GM12878 (cell line): ENCODE measurements around the gene ANO10. TPM values are rescaled to one million over a fixed set of nuclear protein-coding genes. Genes with fewer than 3 reads are reported as not detected.

Experiments
- ATAC-seq: fragments of 200-7000 bp; cut with Tn5 transposase; 3 replicates; pipeline ENCODE4 v1.9.1; 2020; ENCODE audit warnings: mild to moderate bottlenecking, moderate library complexity
- BruUV-seq: library from RNA; stranded (reverse); fragments of 400-500 nt; replicated peaks from 2 replicates; lab custom pipeline; 2021; lab: Mats Ljungman, UMichigan
- CTCF ChIA-PET: fragments of 300-600 bp; sonication (Branson Sonifier 250); formaldehyde crosslinking; extraction: SDS; loops from one replicate; lab custom pipeline; 2021; ENCODE audit warnings: inconsistent platforms; lab: Yijun Ruan, JAX
- POLR2A ChIA-PET: fragments of 350-600 bp; formaldehyde crosslinking; extraction: SDS; loops from one replicate; lab custom pipeline; 2021; ENCODE audit warnings: inconsistent platforms; lab: Charles Lee
- RAD21 ChIA-PET: fragments of 300-600 bp; sonication (Branson Sonifier 250); formaldehyde crosslinking; loops from one replicate; lab custom pipeline; 2023; ENCODE audit warnings: antibody characterized with exemption; ENCODE audit not compliant: unreplicated experiment; lab: Charles Lee
- SMC1A ChIA-PET: fragments of 300-600 bp; sonication (Branson Sonifier 250); formaldehyde crosslinking; loops from one replicate; lab custom pipeline; 2023; ENCODE audit not compliant: unreplicated experiment, uncharacterized antibody; lab: Charles Lee
- DNase-seq: peaks from one replicate; pipeline ENCODE4 v3.0.0-alpha.2; 2011; ENCODE audit warnings: low read depth, low spot score
- FAIRE-seq: peaks from 3 replicates; lab custom pipeline; 2011; peaks lifted over from hg19 to GRCh38; lab: Jason Lieb, UNC
- H2AFZ ChIP-seq: 2 replicates; pipeline ENCODE4 v1.6.0; 2011; ENCODE audit warnings: low read depth, low read length, control low read depth; ENCODE audit not compliant: control insufficient read depth
- H3K27ac ChIP-seq: 2 replicates; pipeline ENCODE4 v1.5.1; 2011; ENCODE audit warnings: control low read depth; ENCODE audit not compliant: control insufficient read depth, insufficient read depth
- H3K27me3 ChIP-seq, 2 experiments: replicated peaks in 1 of 2; 2 replicates each; pipeline versions ENCODE4 v1.6.0 to v1.6.1; 2011; ENCODE audit warnings: low read length in 1 of 2; ENCODE audit not compliant: control insufficient read depth in 2 of 2, insufficient read depth in 2 of 2
- H3K36me3 ChIP-seq, 2 experiments: 2 replicates each; pipeline ENCODE4 v1.5.1; 2011; ENCODE audit warnings: low read length in 1 of 2; ENCODE audit not compliant: control insufficient read depth in 2 of 2, insufficient read depth in 2 of 2
- H3K4me1 ChIP-seq: 2 replicates; pipeline ENCODE4 v1.6.1; 2011; ENCODE audit warnings: mild to moderate bottlenecking, low read length, moderate library complexity, mixed read lengths; ENCODE audit not compliant: control insufficient read depth, insufficient read depth
- H3K4me2 ChIP-seq: 2 replicates; pipeline ENCODE4 v1.6.0; 2011; ENCODE audit warnings: control low read depth; ENCODE audit not compliant: control insufficient read depth, insufficient read depth
- H3K4me3 ChIP-seq: fragments of 200-600 bp; sonication (generic); 2 replicates; pipeline ENCODE4 v1.5.1; 2016
- H3K79me2 ChIP-seq: 2 replicates; pipeline ENCODE4 v1.6.0; 2011; ENCODE audit warnings: low read length; ENCODE audit not compliant: control insufficient read depth, insufficient read depth
- H3K9ac ChIP-seq: 2 replicates; pipeline ENCODE4 v1.8.0; 2011; ENCODE audit warnings: low read length, control low read depth, mixed read lengths; ENCODE audit not compliant: control insufficient read depth, insufficient read depth
- H3K9me3 ChIP-seq: replicated peaks from 3 replicates; pipeline ENCODE4 v1.5.1; 2011; ENCODE audit warnings: mild to moderate bottlenecking, low read length; ENCODE audit not compliant: control insufficient read depth, insufficient read depth
- H4K20me1 ChIP-seq: 2 replicates; pipeline ENCODE4 v1.6.0; 2011; ENCODE audit not compliant: control insufficient read depth, insufficient read depth
- ATF2 ChIP-seq: IDR thresholded peaks from 2 replicates; pipeline ENCODE4 v1.6.1; 2012; ENCODE audit warnings: low read length, inconsistent platforms
- DPF2 ChIP-seq: fragments of 450-650 bp; IDR thresholded peaks from 2 replicates; pipeline ENCODE4 v1.6.1; 2017; ENCODE audit warnings: mild to moderate bottlenecking
- MTA2 ChIP-seq: fragments of 450-650 bp; IDR thresholded peaks from 2 replicates; pipeline ENCODE4 v1.6.1; 2016; ENCODE audit warnings: low read depth, mild to moderate bottlenecking, moderate library complexity
- MTA3 ChIP-seq: IDR thresholded peaks from 2 replicates; pipeline ENCODE4 v1.6.1; 2012; ENCODE audit warnings: low read length, inconsistent platforms, borderline replicate concordance
- PAX5 ChIP-seq: IDR thresholded peaks from 2 replicates; pipeline ENCODE4 v1.6.1; 2011; ENCODE audit warnings: low read depth, low read length, borderline replicate concordance
- RB1 ChIP-seq: fragments of 450-650 bp; formaldehyde crosslinking; IDR thresholded peaks from 2 replicates; pipeline ENCODE4 v1.6.1; 2017; ENCODE audit warnings: mild to moderate bottlenecking, borderline replicate concordance
- SPI1 ChIP-seq: IDR thresholded peaks from 2 replicates; pipeline ENCODE4 v1.6.1; 2011; ENCODE audit warnings: low read depth, mild to moderate bottlenecking, low read length, moderate library complexity, borderline replicate concordance; ENCODE audit not compliant: insufficient read depth
- STAT1 ChIP-seq: fragments of 450-650 bp; conservative IDR thresholded peaks from 2 replicates; pipeline ENCODE4 v1.6.1; 2014; ENCODE audit warnings: antibody characterized with exemption, mild to moderate bottlenecking
- ZNF217 ChIP-seq: fragments of 450-650 bp; IDR thresholded peaks from 2 replicates; pipeline ENCODE4 v1.6.1; 2017; ENCODE audit warnings: antibody characterized with exemption, mild to moderate bottlenecking
- WGBS: methylation state at CpG from one replicate; pipeline ENCODE4 v1.1.6; 2016; ENCODE audit warnings: low lambda C conversion rate; ENCODE audit not compliant: insufficient replicate concordance, insufficient coverage; ENCODE audit errors: missing lambda C conversion rate; 5-methylcytosine and 5-hydroxymethylcytosine counted together
- in situ Hi-C: fragments of 300-500 bp; cut with MboI; formaldehyde crosslinking; loops from 9 replicates; pipeline ENCODE4 v1.14.3; 2018; ENCODE audit warnings: mixed read lengths
- intact Hi-C: fragments of 100-400 bp; cut with micrococcal nuclease; formaldehyde crosslinking; loops from one replicate; pipeline ENCODE4 v1.14.2; 2022; ENCODE audit not compliant: unreplicated experiment
- polyA plus RNA-seq, 11 experiments: library from polyadenylated mRNA; depleted of rRNA in 4 of 11; unstranded in 6 of 11; stranded (reverse) in 5 of 11; fragments of >200 nt; fragmentation: Nextera tagmentation in 4 of 11; fragmentation: Illumina TruSeq in 1 of 11; extraction: Ambion mirVana in 4 of 11; extraction: Trizol in 1 of 11; gene quantifications; 1 replicate in 1 of 11; 2 replicates in 10 of 11; pipeline versions ENCODE4 v1.2.1 to v1.2.3, GENCODE V29; 2011 to 2016; ENCODE audit warnings: inconsistent platforms in 2 of 11, missing spikeins in 2 of 11, low read depth in 1 of 11
- total RNA-seq, 4 experiments: library from RNA; depleted of rRNA in 3 of 4; stranded (reverse); fragments of >200 nt in 3 of 4; fragmentation: Illumina TruSeq in 1 of 4; extraction: Trizol in 1 of 4; gene quantifications; 2 replicates each; pipeline versions ENCODE4 v1.2.1 to v1.2.3, GENCODE V29; 2013 to 2021

The ANO10 gene
- total and polyA plus RNA-seq, 10 of the 15 experiments (the other 5 are each of a cell fraction or from before 2014, with no cell fraction given) = 0.29 to 21.9 (median 1.6) TPM

GRCh38 chr3:43542328-43543043, 79.3 kb downstream of the ANO10 start:
- in situ Hi-C loops (loop anchor here (10.0 kb wide), 1 partner anchor 652 kb away; no protein-coding TSS in a partner anchor), intact Hi-C loops (loop anchor here (10.0 kb wide), 1 partner anchor 312 kb away; no protein-coding TSS in a partner anchor)
- H4K20me1 ChIP-seq = no peaks in the 10 kb centered on the region
- POLR2A ChIA-PET = no interaction called here
- H3K9me3 ChIP-seq = no peaks in the 10 kb centered on the region
- no peaks in the 10 kb centered on the region for H3K4me1 ChIP-seq
- H3K27ac ChIP-seq = no peak overlapping the region
- no peaks in the 10 kb centered on the region for H3K27me3 ChIP-seq
- WGBS = 28% methylated on average over 4 of the region's 4 CpGs
- no peaks in the 10 kb centered on the region for H3K79me2 ChIP-seq
- no peaks in the 10 kb centered on the region for H3K36me3 ChIP-seq
- H3K9ac ChIP-seq = no peak overlapping the region
- no TSS peak for BruUV-seq
- no peak for FAIRE-seq
- RAD21 ChIA-PET = no interaction called here
- H3K4me2 ChIP-seq = no peak overlapping the region
- TF ChIP-seq RB1 = no peak
- no peak for TF ChIP-seq ZNF217
- TF ChIP-seq SPI1 = peak; percentile 79; the same call in 1 of the 2 replicates
- TF ChIP-seq ATF2 = no peak
- no peak for TF ChIP-seq PAX5
- peak; percentile 58 for TF ChIP-seq MTA2
- TF ChIP-seq DPF2 = 0 out of 2 replicates have a peak, but pooled peaks have one; percentile 26
- TF ChIP-seq STAT1 = no peak
- TF ChIP-seq MTA3 = no peak
- CTCF ChIA-PET = interaction anchor here (0.7 to 2.0 kb wide), 5 partner anchors 80 to 580 kb away, joined by 3 to 7 read pairs (median 3); partner anchors contain the start of gene ABHD5
- H2AFZ ChIP-seq = no peak overlapping the region
- ATAC-seq = peak; percentile 34
- no peak overlapping the region for H3K4me3 ChIP-seq
- DNase-seq = no peak
- SMC1A ChIA-PET = interaction anchor here (0.5 to 1.2 kb wide), 3 partner anchors 11 to 549 kb away, joined by 3 read pairs; no protein-coding TSS in a partner anchor
